ENCODE measurements around the gene TAF10.

Gene TAF10

DNA sequence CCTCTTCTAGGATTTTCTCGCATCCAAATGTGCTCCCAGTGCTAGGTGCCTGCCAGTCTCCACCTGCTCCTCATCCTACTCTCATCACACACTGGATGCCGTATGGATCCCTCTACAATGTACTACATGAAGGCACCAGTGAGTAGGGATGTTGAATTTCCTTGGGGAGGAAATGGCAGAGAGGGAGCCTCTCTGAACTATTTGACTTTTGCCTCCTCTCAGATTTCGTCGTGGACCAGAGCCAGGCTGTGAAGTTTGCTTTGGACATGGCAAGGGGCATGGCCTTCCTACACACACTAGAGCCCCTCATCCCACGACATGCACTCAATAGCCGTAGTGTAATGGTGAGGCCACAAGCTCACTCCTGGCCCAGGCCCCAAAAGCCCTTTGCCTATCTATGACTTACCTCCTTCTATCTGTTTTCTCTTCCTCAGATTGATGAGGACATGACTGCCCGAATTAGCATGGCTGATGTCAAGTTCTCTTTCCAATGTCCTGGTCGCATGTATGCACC lies 2.5 kb downstream of the TAF10 start:
- DNase-seq = no peak

GRCh38 chr11:6608726-6609501 lies 3.1 kb downstream of the TAF10 start:
- no peak for DNase-seq

- no peak for DNase-seq
Measured at GRCh38 chr11:6608011-6608410, 4.0 kb downstream of the TAF10 start.

- no peak for DNase-seq
Measured at GRCh38 chr11:6607190-6607795, 4.7 kb downstream of the TAF10 start.

GRCh38 chr11:6606471-6607189 lies 5.4 kb downstream of the TAF10 start:
- peak in 50 of 56 donors; percentile 22 to 87 (median 70) for DNase-seq

- DNase-seq = no peak
Measured at GRCh38 chr11:6604790-6605189, 7.2 kb downstream of the TAF10 start.

DNA sequence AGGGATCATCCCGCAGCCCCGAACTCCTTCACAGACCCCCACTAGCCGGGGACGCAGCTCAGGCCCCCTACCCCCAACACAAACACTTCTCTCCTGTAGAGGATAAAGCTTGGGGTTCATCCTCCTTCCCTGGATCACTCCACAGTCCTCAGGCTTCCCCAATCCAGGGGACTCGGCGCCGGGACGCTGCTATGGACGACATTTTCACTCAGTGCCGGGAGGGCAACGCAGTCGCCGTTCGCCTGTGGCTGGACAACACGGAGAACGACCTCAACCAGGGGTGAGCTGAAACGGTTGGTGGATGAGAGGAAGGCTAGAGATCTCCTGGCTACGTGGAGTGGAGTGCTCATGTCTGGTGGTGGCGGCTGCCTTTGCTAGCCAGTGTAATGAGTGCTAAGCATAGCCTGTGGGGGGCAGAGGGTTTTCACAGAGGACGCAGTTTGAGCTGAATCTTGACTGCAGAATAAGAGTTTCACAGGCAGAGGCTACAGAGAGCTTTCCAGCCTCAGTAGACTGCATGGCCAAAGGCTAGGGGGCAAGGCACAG lies 7.9 kb downstream of the TAF10 start:
- DNase-seq = peak in 38 of 56 donors; percentile 28 to 70 (median 50)

DNA sequence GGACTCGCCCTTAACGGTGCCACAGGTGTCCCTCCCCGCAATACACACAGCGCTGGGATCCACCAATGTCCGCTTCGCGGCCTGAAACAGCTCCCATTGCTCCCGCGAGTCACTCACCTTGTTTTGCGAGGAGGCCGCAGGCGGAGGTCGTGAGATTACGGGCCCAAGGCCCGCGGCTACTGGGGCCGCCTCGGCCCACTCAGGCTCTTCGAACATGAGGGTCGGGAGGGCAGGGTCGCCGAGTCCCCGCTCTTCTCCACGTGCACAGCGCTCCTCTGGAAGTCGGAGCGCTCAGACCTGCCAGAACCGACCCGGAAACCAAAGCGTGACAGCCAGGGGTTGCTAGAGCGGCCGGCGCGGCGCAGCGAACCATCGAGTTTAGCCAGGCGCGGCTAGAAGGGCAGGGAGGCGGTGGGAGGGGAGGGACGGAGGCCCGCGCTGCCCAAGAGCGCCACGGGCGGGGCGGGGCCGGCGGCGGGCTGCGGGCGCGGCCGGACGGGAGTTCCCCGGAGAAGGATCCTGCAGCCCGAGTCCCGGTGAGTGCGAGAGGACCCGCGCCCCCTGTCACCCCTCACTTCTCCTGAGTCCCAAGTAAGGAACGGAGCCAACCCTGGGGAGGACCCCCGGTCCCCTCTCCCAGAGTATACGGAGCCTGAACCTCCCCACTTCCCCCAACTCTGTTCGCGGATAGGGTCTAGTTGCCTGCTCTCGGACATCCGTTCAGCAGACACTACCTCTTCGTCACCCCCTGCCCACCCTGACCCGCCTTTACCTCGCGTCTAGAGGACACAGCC lies 8.5 kb downstream of the TAF10 start, which contains the start of the genes ILK and RRP8:
Gene ILK, plus strand, starts transcription at position 488 of the 794 bp plus-strand sequence. CDS start 498 bp downstream, outside the sequence.
Gene RRP8, minus strand, starts transcription at position 330 of the 794 bp plus-strand sequence. Its CDS starts 114 bp downstream, at position 216.
- DNase-seq = peak in 55 of 56 donors; percentile 38 to 92 (median 83)

DNA sequence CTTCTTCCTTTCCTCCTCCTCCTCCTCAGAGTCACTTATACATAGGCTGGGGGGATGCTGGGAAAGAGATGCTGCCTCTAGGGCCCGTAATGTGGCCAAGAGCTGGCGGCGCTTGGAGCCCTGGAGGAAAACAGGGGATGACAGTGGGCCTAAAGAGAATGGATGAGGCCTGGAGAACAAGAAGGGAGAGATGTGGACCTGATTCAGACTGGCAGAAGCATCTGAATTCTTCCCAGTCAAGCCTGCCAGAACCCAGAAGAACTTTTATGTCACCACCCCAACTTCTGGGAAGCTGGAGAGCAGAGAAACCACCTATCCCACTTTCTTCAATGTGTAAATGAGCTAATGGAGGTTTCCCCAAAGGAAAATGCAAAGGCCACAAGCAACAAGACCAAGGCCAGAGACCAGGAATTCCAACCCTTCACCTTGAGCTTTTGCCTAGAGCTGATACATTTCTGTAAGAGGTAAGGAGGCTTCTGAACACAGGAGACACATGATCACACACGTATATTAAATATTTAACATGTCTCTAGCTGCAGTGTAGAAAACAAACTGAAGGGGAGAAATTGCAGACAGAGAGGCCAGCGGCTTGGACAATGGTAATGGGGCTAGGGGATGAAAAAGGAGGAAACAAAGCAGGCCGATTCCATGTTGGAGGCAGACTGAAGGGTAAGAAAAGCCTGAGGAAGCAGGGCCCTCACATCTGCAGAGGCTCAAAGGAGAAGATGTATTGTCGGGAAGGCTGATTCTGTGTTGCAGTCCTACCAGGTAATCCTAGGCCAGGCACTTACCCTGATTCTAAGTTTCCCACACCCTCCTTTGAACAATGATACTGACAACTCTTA lies 9.7 kb downstream of the TAF10 start:
- no peak for DNase-seq

- no peak for DNase-seq
Measured at GRCh38 chr11:6601041-6601461, 11.0 kb downstream of the TAF10 start.

- DNase-seq = no peak
Measured at GRCh38 chr11:6599881-6600390, 12.1 kb downstream of the TAF10 start.

- DNase-seq = no peak
Measured at GRCh38 chr11:6599449-6599848, 12.6 kb downstream of the TAF10 start.

GRCh38 chr11:6598555-6598954 lies 13.5 kb downstream of the TAF10 start:
- DNase-seq = no peak

GRCh38 chr11:6596239-6596877 lies 15.7 kb downstream of the TAF10 start:
- DNase-seq = peak in 15 of 56 donors; percentile 10 to 73 (median 35)

GRCh38 chr11:6594142-6594768 lies 17.8 kb downstream of the TAF10 start:
- DNase-seq = no peak

- no peak for DNase-seq
Measured at GRCh38 chr11:6588018-6588417, 24.0 kb downstream of the TAF10 start.

DNA sequence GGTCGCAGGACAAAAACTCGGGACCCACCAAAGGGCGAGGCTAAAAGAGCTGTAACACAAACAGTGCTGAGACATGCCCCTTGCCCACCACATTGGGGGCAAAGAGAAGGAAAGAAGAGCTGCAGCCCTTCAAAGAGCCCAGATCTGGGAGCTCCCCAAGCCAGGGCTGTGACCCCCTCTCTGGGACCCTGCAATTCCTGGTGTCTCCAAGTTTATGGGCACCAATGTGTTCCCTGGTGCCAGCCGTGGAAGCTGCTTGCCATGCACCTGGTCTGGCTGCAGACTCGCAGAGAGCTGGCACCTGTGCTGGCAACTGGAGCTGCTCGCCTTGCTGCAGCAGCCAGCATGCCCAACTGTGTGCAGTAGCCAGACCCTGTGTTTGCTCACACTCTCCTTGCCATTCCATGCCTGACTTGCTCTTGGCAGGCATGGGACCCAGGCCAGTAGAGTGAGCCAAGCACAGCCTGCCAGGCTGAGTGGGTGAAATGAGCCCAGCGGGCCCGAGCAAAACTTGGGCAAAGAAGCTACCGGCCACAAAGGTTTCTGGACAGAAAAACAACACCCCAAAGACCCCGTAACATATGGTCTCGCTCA lies 24.6 kb downstream of the TAF10 start:
- DNase-seq = peak in 25 of 56 donors; percentile 17 to 80 (median 51)

All from amygdala (tissue), 56 donors.